Aorta (tissue), 5 donors: ENCODE measurements around the gene PHACTR3. TPM values are rescaled to one million over a fixed set of nuclear protein-coding genes. Genes with fewer than 3 reads are reported as not detected.

Experiments used
- ATAC-seq: fragments of 200-7000 bp; cut with Tn5 transposase; one replicate; pipeline ENCODE4 v1.9.1; 2022; ENCODE audit warnings: moderate library complexity; ENCODE audit not compliant: low FRiP score
- DNase-seq, 2 donors: peaks; one replicate each; pipeline ENCODE4 v3.0.0-alpha.2; 2020
- H3K27ac ChIP-seq, 2 donors: one replicate each; pipeline ENCODE4 v1.5.1; 2013; ENCODE audit warnings: low read length in 2 of 2, mild to moderate bottlenecking in 2 of 2, moderate library complexity in 2 of 2, control low read depth in 1 of 2, inconsistent platforms in 1 of 2, low read depth in 1 of 2
- H3K27me3 ChIP-seq, 2 donors: one replicate each; pipeline ENCODE4 v1.6.1; 2013; ENCODE audit warnings: control low read depth in 1 of 2, low read length in 1 of 2, mild to moderate bottlenecking in 1 of 2, moderate library complexity in 1 of 2; ENCODE audit not compliant: insufficient read depth in 2 of 2, control insufficient read depth in 1 of 2
- H3K36me3 ChIP-seq, 2 donors: one replicate each; pipeline ENCODE4 v1.6.1; 2013; ENCODE audit warnings: control low read depth in 1 of 2, low read length in 1 of 2, mild to moderate bottlenecking in 1 of 2; ENCODE audit not compliant: insufficient read depth in 2 of 2, control insufficient read depth in 1 of 2
- H3K4me1 ChIP-seq, 2 donors: one replicate each; pipeline ENCODE4 v1.6.1; 2013; ENCODE audit warnings: low read length in 2 of 2, control low read depth in 1 of 2, mild to moderate bottlenecking in 1 of 2, moderate library complexity in 1 of 2; ENCODE audit not compliant: insufficient read depth in 2 of 2, control insufficient read depth in 1 of 2
- H3K4me3 ChIP-seq, 2 donors: one replicate each; pipeline ENCODE4 v1.5.1; 2013; ENCODE audit warnings: low read length in 2 of 2, control low read depth in 1 of 2, mild to moderate bottlenecking in 1 of 2
- H3K9me3 ChIP-seq: one replicate; pipeline ENCODE4 v1.6.1; 2013; ENCODE audit warnings: mild to moderate bottlenecking, low read length; ENCODE audit not compliant: control insufficient read depth
- WGBS, 2 donors: extraction: QIAGEN DNeasy Blood & Tissue Kit; methylation state at CpG; one replicate each; pipeline ENCODE4 v1.1.7; 2013; 5-methylcytosine and 5-hydroxymethylcytosine counted together
- intact Hi-C, 2 donors: fragments of 100-400 bp; cut with DNase I; formaldehyde crosslinking; loops; one replicate each; pipeline versions ENCODE4 v1.14.2 to v1.15.0; 2022
- polyA plus RNA-seq, 2 donors: library from polyadenylated mRNA; stranded (reverse); fragments of 200-250 nt; gene quantifications; one replicate each; pipeline ENCODE4 v1.2.3, GENCODE V29; 2013
- total RNA-seq, 2 donors: library from RNA; stranded (reverse); fragmentation: NEBNext Ultra II Directional; extraction: Animal tissue kit (Norgen Biotek cat#: 25700); gene quantifications; one replicate each; pipeline ENCODE4 v1.2.1, GENCODE V29; 2021
- donor health status: healthy with polysubstance abuse.
- donor health status: Bipolar disorder and iron deficiency.
- donor health status: DM: no; HTN: no; CAD: no.
- donor health status: DM: no; HTN: no; CAD: no.
- donor health status: DM: yes; HTN: yes; CAD: no.

Gene PHACTR3
- total and polyA plus RNA-seq, 4 donors, result 0.16 to 0.27 TPM; not detected in 2

- Histone ChIP-seq H3K9me3 (no peaks in the 10 kb centered on the region), H3K4me3 (no peak overlapping the region), H3K27ac (no peak overlapping the region), H3K27me3 (no peaks in the 10 kb centered on the region), H3K36me3 (no peaks in the 10 kb centered on the region), H3K4me1 (no peaks in the 10 kb centered on the region)
- no peak for ATAC-seq
- intact Hi-C loops, result no loop called here
- no peak for DNase-seq
- WGBS, 2 donors, result 79 to 91% methylated on average over 9 of the region's 9 CpGs
These were observed 68.2 kb downstream of the PHACTR3 start for GRCh38 chr20:59672576-59672975.

GRCh38 chr20:59673288-59673997, 69.1 kb downstream of the PHACTR3 start:
- Histone ChIP-seq H3K27me3 (no peaks in the 10 kb centered on the region), H3K27ac (no peak overlapping the region), H3K36me3 (no peaks in the 10 kb centered on the region), H3K4me1 (no peaks in the 10 kb centered on the region), H3K9me3 (no peaks in the 10 kb centered on the region), H3K4me3 (no peak overlapping the region)
- no peak for ATAC-seq
- 85 to 89% methylated on average over 16 of the region's 16 CpGs for WGBS, 2 donors
- no peak for DNase-seq
- intact Hi-C loops, result no loop called here

- intact Hi-C loops, result no loop called here
- Histone ChIP-seq H3K36me3 (no peaks in the 10 kb centered on the region), H3K9me3 (no peaks in the 10 kb centered on the region), H3K27me3 (no peaks in the 10 kb centered on the region), H3K27ac (no peak overlapping the region), H3K4me3 (no peak overlapping the region), H3K4me1 (no peaks in the 10 kb centered on the region)
- 61 to 66% methylated on average over 10 of the region's 10 CpGs for WGBS, 2 donors
- no peak for ATAC-seq
- DNase-seq, result no peak
These were observed 69.7 kb downstream of the PHACTR3 start for GRCh38 chr20:59673998-59674445.

GRCh38 chr20:59676126-59676850, 71.9 kb downstream of the PHACTR3 start:
- H3K4me3 ChIP-seq, result no peak overlapping the region
- no peak for ATAC-seq
- no peak overlapping the region for H3K27ac ChIP-seq
- no peaks in the 10 kb centered on the region for H3K4me1 ChIP-seq
- DNase-seq, result no peak
- intact Hi-C loops, result no loop called here
- H3K27me3 ChIP-seq, result no peaks in the 10 kb centered on the region
- H3K9me3 ChIP-seq, result no peaks in the 10 kb centered on the region
- H3K36me3 ChIP-seq, result no peaks in the 10 kb centered on the region
- WGBS, 2 donors, result 33 to 34% methylated on average over 11 of the region's 11 CpGs

- ATAC-seq, result no peak
- Histone ChIP-seq H3K27ac (no peak overlapping the region), H3K36me3 (no peaks in the 10 kb centered on the region), H3K4me1 (no peaks in the 10 kb centered on the region), H3K4me3 (no peak overlapping the region), H3K27me3 (no peaks in the 10 kb centered on the region), H3K9me3 (no peaks in the 10 kb centered on the region)
- no peak for DNase-seq
- intact Hi-C loops, result no loop called here
- 12 to 19% methylated on average over 4 of the region's 4 CpGs for WGBS, 2 donors
These were observed 72.5 kb downstream of the PHACTR3 start for GRCh38 chr20:59676851-59677182.

- no peak for DNase-seq
These were observed 73.2 kb downstream of the PHACTR3 start for GRCh38 chr20:59677586-59677985.

GRCh38 chr20:59678288-59678687, 73.9 kb downstream of the PHACTR3 start:
- Histone ChIP-seq H3K4me1 (no peaks in the 10 kb centered on the region), H3K27ac (no peak overlapping the region), H3K9me3 (no peaks in the 10 kb centered on the region), H3K27me3 (no peaks in the 10 kb centered on the region), H3K4me3 (no peak overlapping the region), H3K36me3 (no peaks in the 10 kb centered on the region)
- no peak for DNase-seq
- no peak for ATAC-seq
- 8 to 11% methylated on average over 9 of the region's 9 CpGs for WGBS, 2 donors
- intact Hi-C loops, result no loop called here

More at GRCh38 chr20:59677586-59677985, 73.2 kb downstream of the PHACTR3 start:
- no peak overlapping the region for H3K27ac ChIP-seq
- H3K27me3 ChIP-seq, result no peaks in the 10 kb centered on the region
- H3K4me1 ChIP-seq, result no peaks in the 10 kb centered on the region
- H3K9me3 ChIP-seq, result no peaks in the 10 kb centered on the region
- ATAC-seq, result no peak
- H3K36me3 ChIP-seq, result no peaks in the 10 kb centered on the region
- intact Hi-C loops, result no loop called here
- no peak overlapping the region for H3K4me3 ChIP-seq
- WGBS, 2 donors, result 68 to 70% methylated on average over 6 of the region's 6 CpGs

- H3K4me1 ChIP-seq, result no peaks in the 10 kb centered on the region
- no peak for ATAC-seq
- DNase-seq, result no peak
- no peaks in the 10 kb centered on the region for H3K27me3 ChIP-seq
- no peak overlapping the region for H3K4me3 ChIP-seq
- WGBS, 2 donors, result 50 to 73% methylated on average over 8 of the region's 8 CpGs
- intact Hi-C loops, result no loop called here
- no peaks in the 10 kb centered on the region for H3K36me3 ChIP-seq
- H3K9me3 ChIP-seq, result no peaks in the 10 kb centered on the region
- no peak overlapping the region for H3K27ac ChIP-seq
These were observed 74.6 kb downstream of the PHACTR3 start for GRCh38 chr20:59678951-59679350.

GRCh38 chr20:59680148-59680650, 75.9 kb downstream of the PHACTR3 start:
- no peak overlapping the region for H3K4me3 ChIP-seq
- no peaks in the 10 kb centered on the region for H3K27me3 ChIP-seq
- intact Hi-C loops, result no loop called here
- 80 to 84% methylated on average over 9 of the region's 9 CpGs for WGBS, 2 donors
- H3K36me3 ChIP-seq, result no peaks in the 10 kb centered on the region
- H3K27ac ChIP-seq, result no peak overlapping the region
- no peaks in the 10 kb centered on the region for H3K4me1 ChIP-seq
- no peak for DNase-seq
- H3K9me3 ChIP-seq, result no peaks in the 10 kb centered on the region
- ATAC-seq, result no peak
